SK-N-SH treated with all-trans-retinoic acid at 6 μM for 48 hours (cell line): Measurements from ENCODE around the gene INSR.

Experiments used
- ATAC-seq: fragments of 200-7000 bp; cut with Tn5 transposase; 3 replicates; pipeline ENCODE4 v1.9.1; 2020; ENCODE audit warnings: mild to moderate bottlenecking, moderate library complexity
- ARNTL ChIP-seq: fragments of 450-650 bp; formaldehyde crosslinking; IDR thresholded peaks from 2 replicates; pipeline ENCODE4 v1.5.0; 2020; ENCODE audit warnings: low read depth, mild to moderate bottlenecking, moderate library complexity, borderline replicate concordance
- BACH2 ChIP-seq: fragments of 250-450 bp; sonication (Bioruptor Pico); IDR thresholded peaks from 2 replicates; pipeline ENCODE4 v1.9.0; 2021; ENCODE audit warnings: mild to moderate bottlenecking, borderline replicate concordance
- GLIS3 ChIP-seq: fragments of 250-450 bp; sonication (Bioruptor Pico); IDR thresholded peaks from 2 replicates; pipeline ENCODE4 v1.5.0; 2020; ENCODE audit warnings: mild to moderate bottlenecking, moderate library complexity
- ISL1 ChIP-seq: fragments of 250-450 bp; sonication (Bioruptor Pico); IDR thresholded peaks from 2 replicates; pipeline ENCODE4 v2.1.2; 2022; ENCODE audit warnings: mild to moderate bottlenecking, moderate library complexity
- PPARA ChIP-seq: fragments of 250-450 bp; sonication (Bioruptor Pico); IDR thresholded peaks from 2 replicates; pipeline ENCODE4 v1.5.0; 2020; ENCODE audit warnings: mild to moderate bottlenecking, borderline replicate concordance
- SNAI2 ChIP-seq: fragments of 250-450 bp; sonication (Bioruptor Pico); IDR thresholded peaks from 2 replicates; pipeline ENCODE4 v1.5.0; 2020; ENCODE audit warnings: mild to moderate bottlenecking, moderate library complexity
- TCF4 ChIP-seq: fragments of 250-450 bp; sonication (Bioruptor Pico); IDR thresholded peaks from 2 replicates; pipeline ENCODE4 v1.8.0; 2021; ENCODE audit warnings: mild to moderate bottlenecking, moderate library complexity, borderline replicate concordance
- TOX ChIP-seq: fragments of 250-450 bp; sonication (Bioruptor Pico); IDR thresholded peaks from 2 replicates; pipeline ENCODE4 v1.8.0; 2021; ENCODE audit warnings: mild to moderate bottlenecking, moderate library complexity, borderline replicate concordance
- ZC3H10 ChIP-seq: fragments of 250-450 bp; sonication (Bioruptor Pico); IDR thresholded peaks from 2 replicates; pipeline ENCODE4 v1.5.1; 2021; ENCODE audit warnings: mild to moderate bottlenecking, moderate library complexity
- ZFP3 ChIP-seq: fragments of 250-450 bp; sonication (Bioruptor Pico); IDR thresholded peaks from 2 replicates; pipeline ENCODE4 v1.5.0; 2020; ENCODE audit warnings: mild to moderate bottlenecking, moderate library complexity
- ZFP30 ChIP-seq: fragments of 450-650 bp; formaldehyde crosslinking; IDR thresholded peaks from 2 replicates; pipeline ENCODE4 v1.5.0; 2022; ENCODE audit warnings: mild to moderate bottlenecking, moderate library complexity
- ZNF70 ChIP-seq: fragments of 450-650 bp; formaldehyde crosslinking; IDR thresholded peaks from 2 replicates; pipeline ENCODE4 v1.5.0; 2020; ENCODE audit warnings: mild to moderate bottlenecking, moderate library complexity
- ZNF8 ChIP-seq: fragments of 450-650 bp; formaldehyde crosslinking; IDR thresholded peaks from 2 replicates; pipeline ENCODE4 v1.5.0; 2020; ENCODE audit warnings: mild to moderate bottlenecking, moderate library complexity
- TF ChIP-seq, protein P1 (sequence below): fragments of 250-450 bp; sonication (Bioruptor Pico); IDR thresholded peaks from 2 replicates; pipeline ENCODE4 v1.8.0; 2021; ENCODE audit warnings: low read depth, mild to moderate bottlenecking, moderate library complexity, borderline replicate concordance
- TF ChIP-seq, protein P2 (sequence below): fragments of 250-450 bp; sonication (Bioruptor Pico); IDR thresholded peaks from 2 replicates; pipeline ENCODE4 v1.5.1; 2020; ENCODE audit warnings: low read depth, mild to moderate bottlenecking, moderate library complexity
- TF ChIP-seq, protein P3 (sequence below): fragments of 250-450 bp; sonication (Bioruptor Pico); IDR thresholded peaks from 2 replicates; pipeline ENCODE4 v1.5.1; 2021; ENCODE audit warnings: mild to moderate bottlenecking, moderate library complexity
- TF ChIP-seq, protein P4 (sequence below): fragments of 250-450 bp; sonication (Bioruptor Pico); IDR thresholded peaks from 2 replicates; pipeline ENCODE4 v1.8.0; 2020; ENCODE audit warnings: mild to moderate bottlenecking, moderate library complexity, borderline replicate concordance
- TF ChIP-seq, protein P5 (sequence below): fragments of 250-450 bp; sonication (Bioruptor Pico); IDR thresholded peaks from 2 replicates; pipeline ENCODE4 v1.5.0; 2020; ENCODE audit warnings: mild to moderate bottlenecking, moderate library complexity

Gene INSR

DNA sequence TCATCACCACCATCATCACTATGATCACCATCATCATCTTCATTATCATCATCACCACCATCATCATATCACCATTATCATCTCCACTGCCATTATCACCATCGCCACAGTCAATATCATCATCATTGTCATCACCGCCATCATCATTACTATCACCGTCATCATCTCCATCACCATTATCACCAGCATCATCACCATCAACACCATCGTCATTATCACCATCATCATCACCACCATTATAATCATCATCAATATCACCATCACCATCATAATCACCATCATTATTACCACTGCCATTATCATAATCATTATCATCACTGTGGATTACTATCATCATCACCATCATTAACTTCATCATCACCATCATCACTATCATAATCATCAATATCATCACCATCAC, 37.2 kb upstream of the INSR start:
- ATAC-seq: no peak
- TF ChIP-seq PPARA (CRISPR knock-in tag) (no peak), ARNTL (CRISPR knock-in tag) (no peak), ISL1 (CRISPR knock-in tag) (no peak), GLIS3 (CRISPR knock-in tag) (no peak), SNAI2 (CRISPR knock-in tag) (no peak), ZC3H10 (CRISPR knock-in tag) (no peak)
- TF ChIP-seq, protein P1, sequence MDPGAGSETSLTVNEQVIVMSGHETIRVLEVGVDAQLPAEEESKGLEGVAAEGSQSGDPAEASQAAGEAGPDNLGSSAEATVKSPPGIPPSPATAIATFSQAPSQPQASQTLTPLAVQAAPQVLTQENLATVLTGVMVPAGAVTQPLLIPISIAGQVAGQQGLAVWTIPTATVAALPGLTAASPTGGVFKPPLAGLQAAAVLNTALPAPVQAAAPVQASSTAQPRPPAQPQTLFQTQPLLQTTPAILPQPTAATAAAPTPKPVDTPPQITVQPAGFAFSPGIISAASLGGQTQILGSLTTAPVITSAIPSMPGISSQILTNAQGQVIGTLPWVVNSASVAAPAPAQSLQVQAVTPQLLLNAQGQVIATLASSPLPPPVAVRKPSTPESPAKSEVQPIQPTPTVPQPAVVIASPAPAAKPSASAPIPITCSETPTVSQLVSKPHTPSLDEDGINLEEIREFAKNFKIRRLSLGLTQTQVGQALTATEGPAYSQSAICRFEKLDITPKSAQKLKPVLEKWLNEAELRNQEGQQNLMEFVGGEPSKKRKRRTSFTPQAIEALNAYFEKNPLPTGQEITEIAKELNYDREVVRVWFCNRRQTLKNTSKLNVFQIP (CRISPR knock-in tag): no peak
- TF ChIP-seq, protein P2, sequence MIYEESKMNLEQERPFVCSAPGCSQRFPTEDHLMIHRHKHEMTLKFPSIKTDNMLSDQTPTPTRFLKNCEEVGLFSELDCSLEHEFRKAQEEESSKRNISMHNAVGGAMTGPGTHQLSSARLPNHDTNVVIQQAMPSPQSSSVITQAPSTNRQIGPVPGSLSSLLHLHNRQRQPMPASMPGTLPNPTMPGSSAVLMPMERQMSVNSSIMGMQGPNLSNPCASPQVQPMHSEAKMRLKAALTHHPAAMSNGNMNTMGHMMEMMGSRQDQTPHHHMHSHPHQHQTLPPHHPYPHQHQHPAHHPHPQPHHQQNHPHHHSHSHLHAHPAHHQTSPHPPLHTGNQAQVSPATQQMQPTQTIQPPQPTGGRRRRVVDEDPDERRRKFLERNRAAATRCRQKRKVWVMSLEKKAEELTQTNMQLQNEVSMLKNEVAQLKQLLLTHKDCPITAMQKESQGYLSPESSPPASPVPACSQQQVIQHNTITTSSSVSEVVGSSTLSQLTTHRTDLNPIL (CRISPR knock-in tag): no peak

DNA sequence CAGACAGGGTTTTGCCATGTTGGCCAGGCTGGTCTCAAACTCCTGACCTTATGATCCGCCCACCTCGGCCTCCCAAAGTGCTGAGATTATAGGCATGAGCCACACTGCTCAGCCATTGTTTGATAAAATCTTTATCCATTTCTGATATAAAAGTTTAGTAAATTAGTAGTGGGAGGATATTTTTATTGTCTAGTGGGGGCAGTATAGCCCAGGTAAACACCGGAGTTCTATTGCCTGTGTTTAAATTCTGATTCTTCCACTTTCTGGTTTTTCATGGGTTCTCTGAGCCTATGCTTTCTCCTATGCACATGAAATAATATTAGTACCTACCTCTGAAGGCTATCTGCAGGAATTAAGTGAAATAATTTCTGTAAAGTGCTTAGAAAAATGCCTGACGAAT, 34.4 kb upstream of the INSR start:
- TF ChIP-seq SNAI2 (CRISPR knock-in tag) (no peak), PPARA (CRISPR knock-in tag) (no peak), ZC3H10 (CRISPR knock-in tag) (no peak), ZNF8 (no peak), ZFP3 (CRISPR knock-in tag) (no peak), TOX (CRISPR knock-in tag) (no peak), TCF4 (CRISPR knock-in tag) (no peak), BACH2 (CRISPR knock-in tag) (no peak), ZNF70 (CRISPR knock-in tag) (no peak), ZFP30 (CRISPR knock-in tag) (no peak), ISL1 (CRISPR knock-in tag) (no peak), ARNTL (CRISPR knock-in tag) (no peak)
- TF ChIP-seq, protein P3, sequence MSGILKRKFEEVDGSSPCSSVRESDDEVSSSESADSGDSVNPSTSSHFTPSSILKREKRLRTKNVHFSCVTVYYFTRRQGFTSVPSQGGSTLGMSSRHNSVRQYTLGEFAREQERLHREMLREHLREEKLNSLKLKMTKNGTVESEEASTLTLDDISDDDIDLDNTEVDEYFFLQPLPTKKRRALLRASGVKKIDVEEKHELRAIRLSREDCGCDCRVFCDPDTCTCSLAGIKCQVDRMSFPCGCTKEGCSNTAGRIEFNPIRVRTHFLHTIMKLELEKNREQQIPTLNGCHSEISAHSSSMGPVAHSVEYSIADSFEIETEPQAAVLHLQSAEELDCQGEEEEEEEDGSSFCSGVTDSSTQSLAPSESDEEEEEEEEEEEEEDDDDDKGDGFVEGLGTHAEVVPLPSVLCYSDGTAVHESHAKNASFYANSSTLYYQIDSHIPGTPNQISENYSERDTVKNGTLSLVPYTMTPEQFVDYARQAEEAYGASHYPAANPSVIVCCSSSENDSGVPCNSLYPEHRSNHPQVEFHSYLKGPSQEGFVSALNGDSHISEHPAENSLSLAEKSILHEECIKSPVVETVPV (CRISPR knock-in tag): no peak
- TF ChIP-seq, protein P1 (CRISPR knock-in tag): no peak
- TF ChIP-seq, protein P4, sequence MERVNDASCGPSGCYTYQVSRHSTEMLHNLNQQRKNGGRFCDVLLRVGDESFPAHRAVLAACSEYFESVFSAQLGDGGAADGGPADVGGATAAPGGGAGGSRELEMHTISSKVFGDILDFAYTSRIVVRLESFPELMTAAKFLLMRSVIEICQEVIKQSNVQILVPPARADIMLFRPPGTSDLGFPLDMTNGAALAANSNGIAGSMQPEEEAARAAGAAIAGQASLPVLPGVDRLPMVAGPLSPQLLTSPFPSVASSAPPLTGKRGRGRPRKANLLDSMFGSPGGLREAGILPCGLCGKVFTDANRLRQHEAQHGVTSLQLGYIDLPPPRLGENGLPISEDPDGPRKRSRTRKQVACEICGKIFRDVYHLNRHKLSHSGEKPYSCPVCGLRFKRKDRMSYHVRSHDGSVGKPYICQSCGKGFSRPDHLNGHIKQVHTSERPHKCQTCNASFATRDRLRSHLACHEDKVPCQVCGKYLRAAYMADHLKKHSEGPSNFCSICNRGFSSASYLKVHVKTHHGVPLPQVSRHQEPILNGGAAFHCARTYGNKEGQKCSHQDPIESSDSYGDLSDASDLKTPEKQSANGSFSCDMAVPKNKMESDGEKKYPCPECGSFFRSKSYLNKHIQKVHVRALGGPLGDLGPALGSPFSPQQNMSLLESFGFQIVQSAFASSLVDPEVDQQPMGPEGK (CRISPR knock-in tag): no peak
- TF ChIP-seq, protein P5, sequence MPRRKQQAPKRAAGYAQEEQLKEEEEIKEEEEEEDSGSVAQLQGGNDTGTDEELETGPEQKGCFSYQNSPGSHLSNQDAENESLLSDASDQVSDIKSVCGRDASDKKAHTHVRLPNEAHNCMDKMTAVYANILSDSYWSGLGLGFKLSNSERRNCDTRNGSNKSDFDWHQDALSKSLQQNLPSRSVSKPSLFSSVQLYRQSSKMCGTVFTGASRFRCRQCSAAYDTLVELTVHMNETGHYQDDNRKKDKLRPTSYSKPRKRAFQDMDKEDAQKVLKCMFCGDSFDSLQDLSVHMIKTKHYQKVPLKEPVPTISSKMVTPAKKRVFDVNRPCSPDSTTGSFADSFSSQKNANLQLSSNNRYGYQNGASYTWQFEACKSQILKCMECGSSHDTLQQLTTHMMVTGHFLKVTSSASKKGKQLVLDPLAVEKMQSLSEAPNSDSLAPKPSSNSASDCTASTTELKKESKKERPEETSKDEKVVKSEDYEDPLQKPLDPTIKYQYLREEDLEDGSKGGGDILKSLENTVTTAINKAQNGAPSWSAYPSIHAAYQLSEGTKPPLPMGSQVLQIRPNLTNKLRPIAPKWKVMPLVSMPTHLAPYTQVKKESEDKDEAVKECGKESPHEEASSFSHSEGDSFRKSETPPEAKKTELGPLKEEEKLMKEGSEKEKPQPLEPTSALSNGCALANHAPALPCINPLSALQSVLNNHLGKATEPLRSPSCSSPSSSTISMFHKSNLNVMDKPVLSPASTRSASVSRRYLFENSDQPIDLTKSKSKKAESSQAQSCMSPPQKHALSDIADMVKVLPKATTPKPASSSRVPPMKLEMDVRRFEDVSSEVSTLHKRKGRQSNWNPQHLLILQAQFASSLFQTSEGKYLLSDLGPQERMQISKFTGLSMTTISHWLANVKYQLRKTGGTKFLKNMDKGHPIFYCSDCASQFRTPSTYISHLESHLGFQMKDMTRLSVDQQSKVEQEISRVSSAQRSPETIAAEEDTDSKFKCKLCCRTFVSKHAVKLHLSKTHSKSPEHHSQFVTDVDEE (CRISPR knock-in tag): no peak
- ATAC-seq: no peak

DNA sequence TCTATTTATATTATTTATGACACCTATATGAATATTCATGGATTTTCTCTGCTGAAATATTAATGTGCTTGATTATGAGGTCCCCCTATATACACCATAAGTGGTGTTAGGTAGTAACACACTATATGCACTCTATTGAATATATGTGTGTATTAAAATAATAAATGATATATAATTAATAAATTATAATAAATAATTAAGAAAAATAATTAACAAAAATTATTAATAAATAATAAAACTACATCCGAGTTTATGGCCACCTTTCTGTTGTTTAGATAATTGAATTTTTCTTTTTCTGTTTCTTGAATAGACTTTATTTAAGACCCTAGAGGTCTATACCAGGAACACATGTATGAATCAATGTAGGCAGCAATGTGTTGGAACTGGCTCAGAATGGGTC, 33.6 kb upstream of the INSR start:
- TF ChIP-seq, protein P2 (CRISPR knock-in tag): no peak
- no peak for TF ChIP-seq ZFP3 (CRISPR knock-in tag)
- TF ChIP-seq, protein P5 (CRISPR knock-in tag): no peak
- no peak for ATAC-seq
